ENCODE measurements around the gene HOMER2.
A peak's percentile ranks its signal among the peaks of the same experiment; 100 is the strongest.
"Not testable (repeated sequence)": the region's sequence is repeated elsewhere in the genome, so short reads cannot be mapped to it uniquely, and the experiment has no call there.

Gene HOMER2

DNA sequence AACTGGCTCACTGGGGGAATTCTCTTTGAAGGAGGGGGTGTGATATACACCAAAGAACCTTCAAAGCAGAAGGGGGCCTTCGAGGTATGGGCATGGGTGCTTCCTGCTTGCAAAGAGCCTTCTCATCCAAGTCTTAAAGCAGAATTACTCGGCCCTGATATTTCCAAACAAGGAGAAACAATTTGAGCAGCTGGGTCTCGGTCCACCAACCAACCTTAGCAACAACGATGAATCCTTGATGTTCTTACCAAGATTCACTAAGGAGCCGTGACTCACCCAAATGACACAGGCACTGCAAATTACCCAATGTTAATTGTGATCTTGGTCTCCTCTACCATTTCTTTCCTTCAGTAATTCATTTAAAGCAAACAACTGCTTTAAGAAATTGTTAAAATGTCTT, 7.7 kb downstream of the HOMER2 start:
- no peak overlapping the region for H3K4me3 ChIP-seq (ENCODE audit: control insufficient read depth, low read depth, low read length)
- no peak for DNase-seq (ENCODE audit: low read depth)
- TF ChIP-seq CTCF (IDR thresholded peaks at IDR 0.05; ENCODE audit: control insufficient read depth, insufficient read depth, low read depth, low read length, missing control alignments), result no peak

GRCh38 chr15:82944056-82944455, 8.5 kb downstream of the HOMER2 start:
- no peak for DNase-seq (ENCODE audit: low read depth)
- no peak overlapping the region for H3K4me3 ChIP-seq (ENCODE audit: control insufficient read depth, low read depth, low read length)
- no peak for TF ChIP-seq CTCF (IDR thresholded peaks at IDR 0.05; ENCODE audit: control insufficient read depth, insufficient read depth, low read depth, low read length, missing control alignments)

DNA sequence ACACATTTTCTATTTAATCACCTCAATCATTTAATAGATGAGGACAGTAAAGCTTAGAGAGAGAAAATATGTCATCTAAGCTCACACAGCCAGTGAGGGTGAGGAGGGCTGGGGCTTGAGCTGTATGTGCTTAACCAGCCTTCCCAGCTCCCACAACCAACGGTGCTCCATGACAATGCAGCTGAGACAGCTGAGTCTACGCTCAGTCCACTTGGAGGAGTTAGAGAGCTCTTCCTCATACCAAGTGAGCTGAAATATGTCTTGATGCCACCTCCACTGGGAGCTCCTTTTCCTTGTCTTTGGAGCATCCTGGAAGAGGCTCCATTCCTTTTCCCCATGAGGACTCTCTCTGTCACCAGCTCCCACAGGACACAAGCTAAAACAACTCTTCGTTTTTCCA, 9.3 kb downstream of the HOMER2 start:
- no peak for TF ChIP-seq CTCF (IDR thresholded peaks at IDR 0.05; ENCODE audit: control insufficient read depth, insufficient read depth, low read depth, low read length, missing control alignments)
- no peak overlapping the region for H3K4me3 ChIP-seq (ENCODE audit: control insufficient read depth, low read depth, low read length)
- DNase-seq (ENCODE audit: low read depth), result no peak

DNA sequence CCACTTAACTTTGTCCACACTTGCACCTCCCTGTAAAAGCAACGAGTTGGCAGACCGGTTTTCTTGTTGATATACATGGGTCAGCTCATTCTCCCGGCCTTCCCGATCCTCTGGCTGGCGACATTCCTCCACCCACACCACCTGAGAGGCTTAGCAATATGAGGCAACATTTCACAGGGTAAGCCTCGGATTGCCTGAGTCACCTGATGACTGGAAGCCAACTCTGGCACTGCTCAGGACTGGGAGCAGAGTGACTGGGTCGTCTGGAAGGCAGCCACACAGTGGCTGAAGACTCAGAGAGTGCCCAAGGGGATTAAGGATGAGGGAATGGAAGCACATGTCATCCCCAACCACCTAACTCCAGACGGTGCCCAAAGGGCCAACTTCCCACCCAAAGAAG, 9.8 kb downstream of the HOMER2 start:
- no peak overlapping the region for H3K4me3 ChIP-seq (ENCODE audit: control insufficient read depth, low read depth, low read length)
- peak; percentile 23 for DNase-seq (ENCODE audit: low read depth)
- no peak for TF ChIP-seq CTCF (IDR thresholded peaks at IDR 0.05; ENCODE audit: control insufficient read depth, insufficient read depth, low read depth, low read length, missing control alignments)

- not testable (repeated sequence) for H3K4me3 ChIP-seq (ENCODE audit: control insufficient read depth, low read depth, low read length)
Measured at GRCh38 chr15:82939678-82940077, 12.8 kb downstream of the HOMER2 start.

DNA sequence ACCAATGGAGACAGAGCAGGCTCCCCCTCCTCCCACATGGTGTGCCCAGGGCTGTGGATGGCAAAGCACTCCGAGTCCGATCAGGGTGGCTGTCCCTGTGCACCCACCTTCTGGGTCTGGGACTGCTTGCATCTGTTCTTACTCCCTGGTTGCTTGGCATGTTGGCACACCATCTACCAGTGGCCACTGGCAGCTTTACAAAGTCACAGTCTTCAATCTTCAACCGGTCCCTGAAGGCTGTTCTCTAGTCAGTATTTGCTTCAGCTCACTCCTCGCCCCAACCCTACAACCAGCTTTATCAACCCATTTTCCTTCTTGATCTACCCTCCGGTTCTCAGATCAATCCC, 14.8 kb downstream of the HOMER2 start:
- no peak overlapping the region for H3K4me3 ChIP-seq (ENCODE audit: control insufficient read depth, low read depth, low read length)
- no peak for DNase-seq (ENCODE audit: low read depth)
- TF ChIP-seq CTCF (IDR thresholded peaks at IDR 0.05; ENCODE audit: control insufficient read depth, insufficient read depth, low read depth, low read length, missing control alignments), result no peak

More at GRCh38 chr15:82939678-82940077, 12.8 kb downstream of the HOMER2 start:
- not testable (repeated sequence) for DNase-seq (ENCODE audit: low read depth)

DNA sequence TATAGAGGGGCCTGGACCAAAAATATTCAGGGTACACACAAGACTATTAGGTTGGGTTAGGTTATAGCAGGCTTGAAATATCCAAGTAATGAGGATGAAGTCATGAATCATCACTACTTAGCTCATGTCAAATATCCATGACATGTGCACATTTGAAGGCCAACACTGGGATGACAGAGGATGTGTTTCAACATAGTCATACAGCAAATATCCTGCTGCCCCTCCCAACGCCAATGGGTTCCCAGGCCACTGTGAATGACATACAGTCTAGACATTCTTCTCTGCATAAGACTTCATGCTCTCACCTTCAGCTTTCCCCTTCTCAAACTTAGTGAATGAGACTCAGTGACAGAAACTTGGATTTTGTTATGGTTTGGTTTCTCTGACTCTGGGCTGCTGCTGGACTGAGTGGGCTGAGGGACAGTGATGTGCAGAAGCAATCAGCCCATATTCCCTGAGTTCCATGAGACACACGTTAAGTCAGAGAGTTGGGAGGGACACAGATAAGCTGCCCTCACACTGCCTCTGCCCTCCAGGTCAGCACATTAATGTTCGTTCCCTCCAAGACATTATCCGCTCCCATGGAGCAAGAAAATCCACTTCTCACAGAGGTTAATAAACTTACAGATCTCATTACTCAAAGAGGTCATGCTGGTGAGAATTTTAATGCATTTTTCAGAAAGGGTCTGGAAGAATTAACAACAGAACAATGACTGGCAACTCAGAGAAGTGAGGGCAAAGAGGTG, 15.4 kb downstream of the HOMER2 start:
- TF ChIP-seq CTCF (IDR thresholded peaks at IDR 0.05; ENCODE audit: control insufficient read depth, insufficient read depth, low read depth, low read length, missing control alignments), result no peak
- H3K4me3 ChIP-seq (ENCODE audit: control insufficient read depth, low read depth, low read length), result no peak overlapping the region
- no peak for DNase-seq (ENCODE audit: low read depth)

All from AG09309 (cell line).